Activated B cell treated with CpG ODN at 0.5 μM for 24 hours (primary cell): ENCODE data around the gene KAZN. TPM values are rescaled to one million over a fixed set of nuclear protein-coding genes. Genes with fewer than 3 reads are reported as not detected.

Experiments used
- ATAC-seq: fragments of 200-7000 bp; cut with Tn5 transposase; one replicate; pipeline ENCODE4 v1.10.0; 2021; ENCODE audit warnings: low read depth, mild to moderate bottlenecking, moderate library complexity
- CTCF ChIA-PET: fragments of 350-600 bp; sonication (Branson Sonifier 250); formaldehyde crosslinking; loops from one replicate; lab custom pipeline; 2021; ENCODE audit warnings: antibody characterized with exemption; lab: Charles Lee
- POLR2A ChIA-PET: fragments of 350-600 bp; sonication (Branson Sonifier 250); formaldehyde crosslinking; loops from one replicate; lab custom pipeline; 2021; ENCODE audit warnings: antibody characterized with exemption; lab: Charles Lee
- DNase-seq: peaks from one replicate; pipeline ENCODE4 v3.0.0; 2022
- H3K27ac Mint-ChIP-seq: one replicate; pipeline ENCODE4 v1.8.0; 2020; ENCODE audit warnings: mixed read lengths
- H3K27me3 Mint-ChIP-seq: one replicate; pipeline ENCODE4 v1.8.0; 2021; ENCODE audit warnings: mixed read lengths
- H3K36me3 Mint-ChIP-seq: one replicate; pipeline ENCODE4 v1.8.0; 2021; ENCODE audit warnings: low read depth, mixed read lengths
- H3K4me1 Mint-ChIP-seq: one replicate; pipeline ENCODE4 v1.8.0; 2021; ENCODE audit warnings: mixed read lengths
- H3K4me3 Mint-ChIP-seq: one replicate; pipeline ENCODE4 v1.8.0; 2020; ENCODE audit warnings: mild to moderate bottlenecking, mixed read lengths
- H3K9me3 Mint-ChIP-seq: one replicate; pipeline ENCODE4 v1.8.0; 2020; ENCODE audit warnings: mixed read lengths
- CTCF ChIP-seq: fragments of 200-600 bp; IDR thresholded peaks from one replicate; pipeline ENCODE4 v1.8.0; 2022; ENCODE audit warnings: antibody characterized with exemption, mild to moderate bottlenecking
- intact Hi-C: fragments of 100-400 bp; cut with micrococcal nuclease; formaldehyde crosslinking; loops from one replicate; pipeline ENCODE4 v1.15.1; 2024
- total RNA-seq: library from RNA; stranded (reverse); gene quantifications from 2 replicates; pipeline ENCODE4 v1.2.3, GENCODE V29; 2022

The KAZN gene
- total RNA-seq, 1 donor from 2014 or later = 0.73 TPM

DNA sequence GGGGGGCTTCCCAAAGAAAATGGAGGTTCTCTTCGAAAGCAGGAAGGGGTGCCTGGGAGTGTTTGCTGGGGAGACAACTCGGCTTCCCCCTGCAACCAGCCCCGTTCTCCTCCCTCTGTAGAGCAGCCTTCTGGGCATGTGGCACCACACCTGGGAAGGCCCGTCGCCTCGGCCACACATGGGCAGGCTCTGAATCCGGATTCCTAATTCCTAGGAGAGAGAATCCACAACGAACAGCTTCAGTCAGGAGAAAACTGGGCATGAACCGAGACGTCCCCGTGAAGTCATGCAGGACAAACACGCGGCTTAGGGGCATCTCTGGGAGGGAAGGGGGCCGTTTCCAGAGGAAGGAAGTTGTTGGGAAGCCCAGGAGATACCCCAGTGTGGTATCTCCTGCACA lies 224.5 kb downstream of the KAZN start:
- Mint-ChIP-seq H3K27me3 (peaks cover 9% of the 10 kb centered on the region), H3K27ac (no peak overlapping the region), H3K4me1 (no peaks in the 10 kb centered on the region), H3K4me3 (no peak overlapping the region), H3K36me3 (no peaks in the 10 kb centered on the region), H3K9me3 (no peaks in the 10 kb centered on the region)
- CTCF ChIA-PET = no interaction called here
- no peak for DNase-seq
- TF ChIP-seq CTCF = no peak
- POLR2A ChIA-PET = no interaction called here
- ATAC-seq = no peak
- intact Hi-C loops = no loop called here

DNA sequence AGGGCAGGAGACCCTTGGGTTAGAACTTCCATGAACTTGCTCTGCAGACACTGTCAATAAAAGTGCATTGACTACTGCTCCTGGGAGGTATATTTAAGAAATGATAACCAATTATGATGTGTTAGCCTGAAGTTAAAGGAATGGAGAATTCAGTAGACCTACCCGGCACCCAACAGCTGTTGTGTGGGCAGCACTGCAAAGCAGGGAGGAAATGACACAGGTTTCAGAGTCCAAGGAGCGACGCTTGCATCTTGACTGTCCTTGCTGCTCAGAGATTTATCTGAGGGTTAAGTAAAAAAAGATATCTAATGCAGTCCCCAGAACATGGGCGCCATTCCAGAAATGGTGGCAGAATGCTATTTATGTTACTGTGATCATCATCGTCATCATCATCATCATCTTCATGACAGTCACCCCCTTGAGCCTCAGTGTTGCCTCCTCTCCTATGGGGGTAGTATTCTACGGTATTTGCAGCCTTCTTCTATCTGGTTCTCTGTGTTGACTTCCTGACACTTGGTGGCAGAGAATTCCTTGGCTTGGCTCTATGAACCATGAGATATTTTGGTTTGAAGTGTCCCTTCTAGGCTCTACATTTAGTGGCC lies 225.9 kb downstream of the KAZN start:
- CTCF ChIA-PET = no interaction called here
- POLR2A ChIA-PET = no interaction called here
- no peaks in the 10 kb centered on the region for H3K36me3 Mint-ChIP-seq
- H3K9me3 Mint-ChIP-seq = no peaks in the 10 kb centered on the region
- H3K27ac Mint-ChIP-seq = no peak overlapping the region
- TF ChIP-seq CTCF = no peak
- H3K4me3 Mint-ChIP-seq = no peak overlapping the region
- intact Hi-C loops = no loop called here
- H3K4me1 Mint-ChIP-seq = no peaks in the 10 kb centered on the region
- ATAC-seq (no peak), DNase-seq (no peak)
- peaks cover 9% of the 10 kb centered on the region for H3K27me3 Mint-ChIP-seq

- Mint-ChIP-seq H3K27ac (no peak overlapping the region), H3K4me3 (no peak overlapping the region), H3K36me3 (no peaks in the 10 kb centered on the region), H3K4me1 (no peaks in the 10 kb centered on the region), H3K9me3 (no peaks in the 10 kb centered on the region), H3K27me3 (peaks cover 9% of the 10 kb centered on the region)
- ChIA-PET CTCF (no interaction called here), POLR2A (no interaction called here)
- no peak for DNase-seq
- ATAC-seq = no peak
- intact Hi-C loops = no loop called here
- no peak for TF ChIP-seq CTCF
Measured at GRCh38 chr1:14825396-14825795, 226.9 kb downstream of the KAZN start.

- Mint-ChIP-seq H3K27me3 (peaks cover 6% of the 10 kb centered on the region), H3K4me3 (no peak overlapping the region), H3K27ac (no peak overlapping the region), H3K36me3 (no peaks in the 10 kb centered on the region), H3K4me1 (no peaks in the 10 kb centered on the region), H3K9me3 (no peaks in the 10 kb centered on the region)
- ATAC-seq (no peak), DNase-seq (no peak)
- TF ChIP-seq CTCF = no peak
- ChIA-PET POLR2A (no interaction called here), CTCF (no interaction called here)
- intact Hi-C loops = no loop called here
Measured at GRCh38 chr1:14826172-14826636, 227.7 kb downstream of the KAZN start.

DNA sequence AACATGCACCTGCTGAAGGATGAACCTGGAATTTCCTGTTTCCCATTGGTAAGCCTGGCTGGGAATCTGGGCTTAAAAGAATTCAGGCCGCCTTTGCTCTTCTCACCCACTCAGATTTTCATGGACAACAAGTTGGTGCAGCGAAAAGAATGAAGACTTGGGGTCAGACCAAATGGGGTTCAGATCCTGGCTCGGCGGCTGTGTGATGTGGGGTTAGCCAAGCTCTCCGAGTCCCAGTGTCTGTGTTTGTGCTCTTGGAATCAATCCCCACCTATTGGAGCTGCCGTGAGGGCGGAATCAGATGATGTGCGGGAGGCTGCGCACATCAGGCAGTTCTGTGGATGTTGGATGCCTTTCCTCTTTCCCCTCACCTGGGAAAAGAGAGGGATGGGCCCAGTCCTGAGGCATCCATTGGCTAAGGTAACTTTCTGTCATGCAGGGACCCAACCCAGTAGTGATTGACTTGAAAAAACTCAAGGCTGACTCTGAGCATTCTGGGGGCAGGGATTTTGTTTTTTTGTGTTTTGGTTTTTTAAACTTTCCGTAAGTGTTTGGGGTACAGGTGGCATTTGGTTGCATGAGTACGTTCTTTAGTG lies 228.3 kb downstream of the KAZN start:
- Mint-ChIP-seq H3K9me3 (no peaks in the 10 kb centered on the region), H3K4me3 (no peak overlapping the region), H3K27me3 (peaks cover 6% of the 10 kb centered on the region), H3K27ac (no peak overlapping the region), H3K4me1 (no peaks in the 10 kb centered on the region), H3K36me3 (no peaks in the 10 kb centered on the region)
- no peak for DNase-seq
- ChIA-PET POLR2A (no interaction called here), CTCF (no interaction called here)
- intact Hi-C loops = no loop called here
- no peak for ATAC-seq
- TF ChIP-seq CTCF = no peak
